HAP-1 (cell line): ENCODE results near the gene FTO.

Experiments used
- DNase-seq, 2 experiments: peaks; one replicate each; pipeline ENCODE4 v3.0.0-alpha.2; 2016 to 2020; ENCODE audit warnings: low spot score in 2 of 2
- H3K27me3 ChIP-seq: fragments of 250-450 bp; sonication (Bioruptor Pico); 2 replicates; pipeline ENCODE4 v1.5.1; 2020; ENCODE audit warnings: low read depth, mild to moderate bottlenecking, moderate library complexity
- H3K36me3 ChIP-seq: fragments of 250-450 bp; sonication (Bioruptor Pico); replicated peaks from 2 replicates; pipeline ENCODE4 v1.5.1; 2020; ENCODE audit warnings: mild to moderate bottlenecking
- H3K4me1 ChIP-seq: fragments of 250-450 bp; sonication (Bioruptor Pico); 2 replicates; pipeline ENCODE4 v1.5.1; 2020; ENCODE audit warnings: mild to moderate bottlenecking
- H3K4me3 ChIP-seq: fragments of 250-450 bp; sonication (Bioruptor Pico); 2 replicates; pipeline ENCODE4 v1.5.1; 2020; ENCODE audit warnings: mild to moderate bottlenecking, moderate library complexity
- H3K9me3 ChIP-seq: fragments of 250-450 bp; sonication (Bioruptor Pico); 2 replicates; pipeline ENCODE4 v1.5.1; 2020; ENCODE audit warnings: mild to moderate bottlenecking, moderate library complexity
- in situ Hi-C: fragments of 300-500 bp; cut with MboI; formaldehyde crosslinking; loops from 3 replicates; pipeline ENCODE4 v1.14.3; 2020; ENCODE audit warnings: low sequenced_read_pairs, inconsistent platforms, mixed read lengths

FTO gene

GRCh38 chr16:54099627-54100026 lies 395.7 kb downstream of the FTO start:
- no peaks in the 10 kb centered on the region for H3K27me3 ChIP-seq
- no peaks in the 10 kb centered on the region for H3K9me3 ChIP-seq
- DNase-seq = no peak
- H3K4me3 ChIP-seq = no peak overlapping the region
- no peaks in the 10 kb centered on the region for H3K36me3 ChIP-seq
- in situ Hi-C loops = no loop called here
- peaks cover 3% of the 10 kb centered on the region; the same call in 1 of the 2 replicates for H3K4me1 ChIP-seq

- Histone ChIP-seq H3K4me1 (peaks cover 3% of the 10 kb centered on the region; the same call in 1 of the 2 replicates), H3K36me3 (no peaks in the 10 kb centered on the region), H3K9me3 (no peaks in the 10 kb centered on the region), H3K27me3 (no peaks in the 10 kb centered on the region), H3K4me3 (no peak overlapping the region)
- no peak for DNase-seq
- in situ Hi-C loops = no loop called here
Measured at GRCh38 chr16:54102888-54103866, 399.2 kb downstream of the FTO start.

GRCh38 chr16:54106057-54106456 lies 402.1 kb downstream of the FTO start:
- DNase-seq = no peak
- in situ Hi-C loops = no loop called here
- peaks cover 3% of the 10 kb centered on the region; the same call in 1 of the 2 replicates for H3K4me1 ChIP-seq
- no peak overlapping the region for H3K4me3 ChIP-seq
- no peaks in the 10 kb centered on the region for H3K27me3 ChIP-seq
- no peaks in the 10 kb centered on the region for H3K9me3 ChIP-seq
- no peaks in the 10 kb centered on the region for H3K36me3 ChIP-seq

GRCh38 chr16:54107583-54108202 lies 403.7 kb downstream of the FTO start:
- Histone ChIP-seq H3K36me3 (no peaks in the 10 kb centered on the region), H3K9me3 (no peaks in the 10 kb centered on the region), H3K4me1 (no peaks in the 10 kb centered on the region), H3K4me3 (no peak overlapping the region), H3K27me3 (no peaks in the 10 kb centered on the region)
- DNase-seq = no peak
- in situ Hi-C loops = no loop called here

- no peak for DNase-seq
- H3K9me3 ChIP-seq = no peaks in the 10 kb centered on the region
- H3K36me3 ChIP-seq = no peaks in the 10 kb centered on the region
- in situ Hi-C loops = no loop called here
- H3K4me3 ChIP-seq = no peak overlapping the region
- no peaks in the 10 kb centered on the region for H3K4me1 ChIP-seq
- no peaks in the 10 kb centered on the region for H3K27me3 ChIP-seq
Measured at GRCh38 chr16:54110016-54110981, 406.3 kb downstream of the FTO start.

GRCh38 chr16:54112451-54113206 lies 408.7 kb downstream of the FTO start:
- H3K4me1 ChIP-seq = no peaks in the 10 kb centered on the region
- no peaks in the 10 kb centered on the region for H3K36me3 ChIP-seq
- H3K27me3 ChIP-seq = no peaks in the 10 kb centered on the region
- in situ Hi-C loops = no loop called here
- H3K9me3 ChIP-seq = no peaks in the 10 kb centered on the region
- no peak overlapping the region for H3K4me3 ChIP-seq
- DNase-seq = no peak

GRCh38 chr16:54115558-54115957 lies 411.6 kb downstream of the FTO start:
- Histone ChIP-seq H3K4me3 (no peak overlapping the region), H3K36me3 (no peaks in the 10 kb centered on the region), H3K9me3 (no peaks in the 10 kb centered on the region), H3K4me1 (no peaks in the 10 kb centered on the region), H3K27me3 (no peaks in the 10 kb centered on the region)
- in situ Hi-C loops = no loop called here
- no peak for DNase-seq

- Histone ChIP-seq H3K27me3 (no peaks in the 10 kb centered on the region), H3K4me1 (no peaks in the 10 kb centered on the region), H3K36me3 (no peaks in the 10 kb centered on the region), H3K9me3 (no peaks in the 10 kb centered on the region), H3K4me3 (no peak overlapping the region)
- in situ Hi-C loops = no loop called here
- DNase-seq = no peak
Measured at GRCh38 chr16:54116124-54116655, 412.2 kb downstream of the FTO start.

GRCh38 chr16:54118846-54119245 lies 414.9 kb downstream of the FTO start:
- no peaks in the 10 kb centered on the region for H3K36me3 ChIP-seq
- no peak for DNase-seq
- H3K9me3 ChIP-seq = no peaks in the 10 kb centered on the region
- H3K27me3 ChIP-seq = no peaks in the 10 kb centered on the region
- H3K4me1 ChIP-seq = no peaks in the 10 kb centered on the region
- no peak overlapping the region for H3K4me3 ChIP-seq
- in situ Hi-C loops = no loop called here

GRCh38 chr16:54120846-54121480 lies 417.0 kb downstream of the FTO start:
- DNase-seq = no peak
- H3K4me3 ChIP-seq = no peak overlapping the region
- no peaks in the 10 kb centered on the region for H3K4me1 ChIP-seq
- H3K36me3 ChIP-seq = no peaks in the 10 kb centered on the region
- in situ Hi-C loops = no loop called here
- H3K9me3 ChIP-seq = no peaks in the 10 kb centered on the region
- no peaks in the 10 kb centered on the region for H3K27me3 ChIP-seq

GRCh38 chr16:54121539-54122295 lies 417.8 kb downstream of the FTO start:
- no peak for DNase-seq
- Histone ChIP-seq H3K27me3 (no peaks in the 10 kb centered on the region), H3K4me1 (no peaks in the 10 kb centered on the region), H3K9me3 (no peaks in the 10 kb centered on the region), H3K36me3 (no peaks in the 10 kb centered on the region), H3K4me3 (no peak overlapping the region)
- in situ Hi-C loops = no loop called here

- in situ Hi-C loops = no loop called here
- DNase-seq = no peak
- Histone ChIP-seq H3K9me3 (no peaks in the 10 kb centered on the region), H3K27me3 (no peaks in the 10 kb centered on the region), H3K4me1 (no peaks in the 10 kb centered on the region), H3K36me3 (no peaks in the 10 kb centered on the region), H3K4me3 (no peak overlapping the region)
Measured at GRCh38 chr16:54123766-54124165, 419.8 kb downstream of the FTO start.
